SK-N-SH (cell line): ENCODE results near the gene ZFP36. TPM values are rescaled to one million over a fixed set of nuclear protein-coding genes. Genes with fewer than 3 reads are reported as not detected.

Source experiments
- CTCF ChIA-PET: fragments of 300-600, 350-600 bp; formaldehyde crosslinking; extraction: SDS; loops from one replicate; lab custom pipeline; 2021; lab: Yijun Ruan, JAX
- POLR2A ChIA-PET: fragments of 350-600 bp; sonication (Branson Sonifier 250); formaldehyde crosslinking; extraction: SDS; loops from one replicate; lab custom pipeline; 2020; ENCODE audit warnings: antibody characterized with exemption, inconsistent platforms; lab: Yijun Ruan, JAX
- DNase-seq: peaks from one replicate; pipeline ENCODE4 v3.0.0; 2012
- H2AFZ ChIP-seq: fragments of 200-600 bp; sonication (generic); 2 replicates; pipeline ENCODE4 v1.8.1; 2016; ENCODE audit warnings: antibody characterized with exemption, mild to moderate bottlenecking, low read depth
- H3F3A ChIP-seq: fragments of 200-600 bp; sonication (generic); replicated peaks from 2 replicates; pipeline ENCODE3; 2016; ENCODE audit warnings: antibody characterized with exemption, mild to moderate bottlenecking; ENCODE audit not compliant: insufficient read depth
- H3K27ac ChIP-seq, 2 experiments: fragments of 200-500 bp in 1 of 2; fragments of 200-600 bp in 1 of 2; sonication (Bioruptor generic) in 1 of 2; sonication (generic), shearing (Covaris generic) in 1 of 2; 2 replicates each; pipeline versions ENCODE4 v1.5.1 to v1.6.1; 2014 to 2016; ENCODE audit warnings: low read depth in 2 of 2, inconsistent platforms in 1 of 2, low read length in 1 of 2, mild to moderate bottlenecking in 1 of 2, mixed read lengths in 1 of 2
- H3K27me3 ChIP-seq: fragments of 200-600 bp; sonication (generic), shearing (Covaris generic); 2 replicates; pipeline ENCODE4 v1.6.1; 2016; ENCODE audit warnings: mixed run types; ENCODE audit not compliant: insufficient read depth
- H3K36me3 ChIP-seq, 2 experiments: fragments of 200-500 bp in 1 of 2; fragments of 200-600 bp in 1 of 2; sonication (Bioruptor generic) in 1 of 2; sonication (generic) in 1 of 2; replicated peaks in 1 of 2; 2 replicates each; pipeline versions ENCODE3 to v1.5.1; 2014 to 2016; ENCODE audit warnings: low read length in 1 of 2, mild to moderate bottlenecking in 1 of 2; ENCODE audit not compliant: insufficient read depth in 2 of 2, control insufficient read depth in 1 of 2
- H3K4me1 ChIP-seq, 2 experiments: fragments of 200-500 bp in 1 of 2; fragments of 200-600 bp in 1 of 2; sonication (Bioruptor generic) in 1 of 2; sonication (generic), shearing (Covaris generic) in 1 of 2; 2 replicates each; pipeline versions ENCODE4 v1.5.1 to v1.6.1; 2014 to 2016; ENCODE audit warnings: low read depth in 1 of 2, low read length in 1 of 2, mixed run types in 1 of 2; ENCODE audit not compliant: insufficient read depth in 2 of 2, control insufficient read depth in 1 of 2
- H3K4me2 ChIP-seq: fragments of 200-600 bp; sonication (generic), shearing (Covaris generic); 2 replicates; pipeline ENCODE4 v1.6.1; 2017; ENCODE audit warnings: mixed run types
- H3K4me3 ChIP-seq, 2 experiments: fragments of 200-500 bp in 1 of 2; fragments of 200-600 bp in 1 of 2; sonication (Bioruptor generic) in 1 of 2; sonication (generic), shearing (Covaris generic) in 1 of 2; 2 replicates each; pipeline versions ENCODE4 v1.5.1 to v1.8.1; 2014 to 2016; ENCODE audit warnings: low read depth in 2 of 2, inconsistent platforms in 1 of 2, low read length in 1 of 2, mild to moderate bottlenecking in 1 of 2, mixed read lengths in 1 of 2, moderate library complexity in 1 of 2
- H3K79me2 ChIP-seq: fragments of 200-600 bp; sonication (generic); 2 replicates; pipeline ENCODE4 v1.8.1; 2017; ENCODE audit warnings: mild to moderate bottlenecking; ENCODE audit not compliant: insufficient read depth
- H3K9ac ChIP-seq: fragments of 200-600 bp; sonication (generic); 2 replicates; pipeline ENCODE4 v1.6.1; 2017; ENCODE audit warnings: mixed run types
- H3K9me2 ChIP-seq: fragments of 200-600 bp; sonication (generic); 2 replicates; pipeline ENCODE4 v1.6.1; 2017; ENCODE audit warnings: mixed run types
- H3K9me3 ChIP-seq: fragments of 200-600 bp; sonication (generic); 2 replicates; pipeline ENCODE4 v1.6.1; 2017; ENCODE audit warnings: mixed run types, mild to moderate bottlenecking, moderate library complexity
- H4K20me1 ChIP-seq: fragments of 200-600 bp; sonication (generic); 2 replicates; pipeline ENCODE4 v1.6.1; 2017; ENCODE audit warnings: mild to moderate bottlenecking, mixed run types; ENCODE audit not compliant: insufficient read depth
- CHD2 ChIP-seq: fragments of 150-350 bp; IDR thresholded peaks from 2 replicates; pipeline ENCODE4 v1.6.1; 2018; ENCODE audit warnings: low read length; ENCODE audit not compliant: partially characterized antibody
- FOSL2 ChIP-seq: IDR thresholded peaks from 2 replicates; pipeline ENCODE4 v1.4.0; 2012; ENCODE audit warnings: low read depth, mild to moderate bottlenecking, moderate library complexity, borderline replicate concordance
- FOXJ3 ChIP-seq: sonication (generic); formaldehyde crosslinking; IDR thresholded peaks from 2 replicates; pipeline ENCODE4 v1.5.1; 2020; ENCODE audit warnings: mild to moderate bottlenecking, missing genetic modification reagents
- GATA2 ChIP-seq: sonication (generic); formaldehyde crosslinking; IDR thresholded peaks from 2 replicates; pipeline ENCODE4 v1.5.0; 2020; ENCODE audit warnings: mild to moderate bottlenecking, missing genetic modification reagents
- MEF2A ChIP-seq: IDR thresholded peaks from 2 replicates; pipeline ENCODE4 v1.4.0; 2012; ENCODE audit warnings: low read depth, borderline replicate concordance
- MXI1 ChIP-seq: IDR thresholded peaks from 2 replicates; pipeline ENCODE4 v1.6.1; 2012; ENCODE audit warnings: mild to moderate bottlenecking, low read depth, low read length, improper control_type of control experiment
- NFIC ChIP-seq: IDR thresholded peaks from 2 replicates; pipeline ENCODE4 v1.4.0; 2012; ENCODE audit warnings: borderline replicate concordance
- NRF1 ChIP-seq: IDR thresholded peaks from 2 replicates; pipeline ENCODE4 v1.6.1; 2012; ENCODE audit warnings: low read depth, mild to moderate bottlenecking, low read length
- POLR2AphosphoS5 ChIP-seq: IDR thresholded peaks from 2 replicates; pipeline ENCODE4 v1.6.1; 2012; ENCODE audit warnings: low read depth, low read length
- RCOR1 ChIP-seq: fragments of 150-350 bp; IDR thresholded peaks from 2 replicates; pipeline ENCODE4 v1.6.1; 2017; ENCODE audit warnings: antibody characterized with exemption, low read length
- SIN3A ChIP-seq: IDR thresholded peaks from 2 replicates; pipeline ENCODE4 v1.6.1; 2012; ENCODE audit warnings: low read depth, mild to moderate bottlenecking, low read length, moderate library complexity, borderline replicate concordance
- TCF12 ChIP-seq: IDR thresholded peaks from 2 replicates; pipeline ENCODE4 v1.4.0; 2012
- WGBS: methylation state at CpG from one replicate; pipeline ENCODE4 v1.1.6; 2017; ENCODE audit warnings: low lambda C conversion rate; 5-methylcytosine and 5-hydroxymethylcytosine counted together
- polyA plus RNA-seq, 3 experiments: library from polyadenylated mRNA; depleted of rRNA; stranded (reverse); fragments of >200 nt; gene quantifications; 2 replicates each; pipeline ENCODE4 v1.2.3, GENCODE V29; 2012
- TF ChIP-seq, protein P1 (sequence below): IDR thresholded peaks from 2 replicates; pipeline ENCODE4 v1.4.0; 2012; ENCODE audit warnings: low read depth
- TF ChIP-seq, protein P2 (sequence below): IDR thresholded peaks from 2 replicates; pipeline ENCODE4 v1.4.0; 2012; ENCODE audit warnings: low read depth, borderline replicate concordance

ZFP36 gene
- polyA plus RNA-seq, 1 of the 3 experiments (the other 2 are of a cell fraction): 49.3 TPM

DNA sequence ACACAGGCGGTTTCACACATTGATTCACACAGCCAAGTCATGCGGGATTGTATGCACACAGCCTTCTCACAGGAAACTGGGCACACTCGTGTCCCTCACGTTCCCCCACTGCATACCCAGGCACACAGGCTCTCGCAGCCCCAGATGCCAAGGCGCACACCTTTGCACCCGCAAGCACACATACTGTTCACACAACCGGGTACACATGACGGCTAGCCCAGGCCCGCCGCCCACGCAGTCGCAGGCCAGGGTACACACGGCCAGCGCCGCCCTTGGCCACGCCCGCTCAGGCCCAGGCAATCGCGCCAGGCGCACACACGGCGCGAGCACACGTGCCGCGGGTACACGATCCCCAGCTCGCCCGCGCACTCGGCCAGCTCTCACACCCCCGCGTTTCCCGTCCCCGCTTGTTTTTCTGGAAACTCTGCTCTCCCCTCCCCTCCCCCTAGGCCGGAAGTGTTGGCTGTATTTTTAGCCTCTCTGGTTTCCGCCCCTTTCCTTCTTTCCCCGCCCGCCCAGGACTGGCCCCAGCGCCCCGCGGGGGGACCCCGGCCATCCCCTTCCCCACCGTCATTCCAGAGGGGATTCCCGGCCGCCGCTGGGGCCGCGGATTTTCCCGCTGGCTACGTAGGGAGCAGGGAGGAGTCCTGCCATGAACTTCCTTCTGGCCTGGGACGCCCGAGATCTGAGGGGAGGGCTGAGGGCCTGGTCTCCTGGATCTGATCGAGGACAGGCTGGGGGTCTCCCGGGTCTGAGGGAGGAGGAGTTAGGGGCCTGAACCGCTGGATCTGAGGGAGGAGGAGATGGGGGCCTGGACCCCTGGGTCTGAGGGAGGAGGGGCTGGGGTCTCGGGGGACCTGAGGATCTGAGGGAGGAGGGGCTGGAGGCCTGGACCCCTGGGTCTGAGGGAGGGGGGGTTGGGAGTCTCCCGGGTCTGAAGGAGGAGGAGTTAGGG lies 4.0 kb upstream of the ZFP36 start:
- 6% methylated on average over 42 of the region's 59 CpGs for WGBS
- peak overlapping the region; percentile 97 for H3K9ac ChIP-seq
- H4K20me1 ChIP-seq: peaks cover 6% of the 10 kb centered on the region
- H3F3A ChIP-seq: peaks cover 43% of the 10 kb centered on the region
- TF ChIP-seq SIN3A (peak; percentile 50; the same call in 1 of the 2 replicates), MXI1 (peak; percentile 95), FOXJ3 (CRISPR knock-in tag) (no peak), TCF12 (peak; percentile 30; the same call in 1 of the 2 replicates), GATA2 (CRISPR knock-in tag) (no peak), FOSL2 (0 out of 2 replicates have a peak, but pooled peaks have one; percentile 13), CHD2 (peak; percentile 50), NRF1 (peak; percentile 58), MEF2A (peak; percentile 83; the same call in 1 of the 2 replicates), RCOR1 (0 out of 2 replicates have a peak, but pooled peaks have one; percentile 25), POLR2AphosphoS5 (no peak), NFIC (peak; percentile 34; the same call in 1 of the 2 replicates)
- TF ChIP-seq, protein P1, sequence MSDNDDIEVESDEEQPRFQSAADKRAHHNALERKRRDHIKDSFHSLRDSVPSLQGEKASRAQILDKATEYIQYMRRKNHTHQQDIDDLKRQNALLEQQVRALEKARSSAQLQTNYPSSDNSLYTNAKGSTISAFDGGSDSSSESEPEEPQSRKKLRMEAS: peak; percentile 89; the same call in 1 of the 2 replicates
- TF ChIP-seq, protein P2, sequence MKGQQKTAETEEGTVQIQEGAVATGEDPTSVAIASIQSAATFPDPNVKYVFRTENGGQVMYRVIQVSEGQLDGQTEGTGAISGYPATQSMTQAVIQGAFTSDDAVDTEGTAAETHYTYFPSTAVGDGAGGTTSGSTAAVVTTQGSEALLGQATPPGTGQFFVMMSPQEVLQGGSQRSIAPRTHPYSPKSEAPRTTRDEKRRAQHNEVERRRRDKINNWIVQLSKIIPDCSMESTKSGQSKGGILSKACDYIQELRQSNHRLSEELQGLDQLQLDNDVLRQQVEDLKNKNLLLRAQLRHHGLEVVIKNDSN: peak; percentile 35; the same call in 1 of the 2 replicates
- H3K27ac ChIP-seq: peak overlapping the region; percentile 77 to 100
- H3K36me3 ChIP-seq: no peaks in the 10 kb centered on the region
- no peaks in the 10 kb centered on the region for H3K27me3 ChIP-seq
- POLR2A ChIA-PET: interaction anchor here (0.6 to 2.3 kb wide), 2 partner anchors 11 to 38 kb away, joined by 3 to 11 read pairs; partner anchors contain the start of genes MED29 and PAF1
- H2AFZ ChIP-seq: peak overlapping the region; percentile 43; the same call in 1 of the 2 replicates
- peak overlapping the region; percentile 98 for H3K4me2 ChIP-seq
- H3K79me2 ChIP-seq: peaks cover 14% of the 10 kb centered on the region
- H3K4me1 ChIP-seq: peaks cover 17 to 36% of the 10 kb centered on the region in 2 experiments; a peak in 3 of 4 replicates
- CTCF ChIA-PET: interaction anchor here (0.9 to 6.5 kb wide), 4 partner anchors 9 to 444 kb away, joined by 3 to 106 read pairs (median 6); partner anchors contain the start of genes FBL, MED29, PAF1 and PLEKHG2
- H3K4me3 ChIP-seq: peak overlapping the region; percentile 41 to 54
- no peaks in the 10 kb centered on the region for H3K9me3 ChIP-seq
- no peaks in the 10 kb centered on the region for H3K9me2 ChIP-seq
- peak; percentile 87 for DNase-seq
